Endodermal cell (in vitro differentiated cells): Measurements from ENCODE around the gene CDH23. TPM values are rescaled to one million over a fixed set of nuclear protein-coding genes. Genes with fewer than 3 reads are reported as not detected.

Experiments used
- DNase-seq: peaks from one replicate; pipeline ENCODE4 v3.0.0-alpha.2; 2017
- H3K27ac ChIP-seq: 2 replicates; pipeline ENCODE4 v1.5.1; 2013; ENCODE audit warnings: mild to moderate bottlenecking, low read depth, low read length, moderate library complexity
- H3K27me3 ChIP-seq: 2 replicates; pipeline ENCODE4 v1.6.1; 2013; ENCODE audit warnings: mild to moderate bottlenecking, low read length, moderate library complexity; ENCODE audit not compliant: insufficient read depth, control insufficient read depth, poor library complexity, severe bottlenecking
- H3K36me3 ChIP-seq: 2 replicates; pipeline ENCODE4 v1.7.0; 2013; ENCODE audit warnings: mild to moderate bottlenecking, low read length, moderate library complexity; ENCODE audit not compliant: control insufficient read depth, insufficient read depth
- H3K4me1 ChIP-seq: one replicate; pipeline ENCODE4 v1.7.0; 2013; ENCODE audit warnings: low read length; ENCODE audit not compliant: control insufficient read depth, insufficient read depth
- H3K4me3 ChIP-seq: 2 replicates; pipeline ENCODE4 v1.5.1; 2013; ENCODE audit warnings: mild to moderate bottlenecking, low read length, moderate library complexity
- H3K9ac ChIP-seq: 2 replicates; pipeline ENCODE4 v1.6.1; 2013; ENCODE audit warnings: mild to moderate bottlenecking, low read length, moderate library complexity; ENCODE audit not compliant: poor library complexity, severe bottlenecking; ENCODE audit errors: extremely low read depth
- H3K9me3 ChIP-seq: 2 replicates; pipeline ENCODE4 v1.6.1; 2013; ENCODE audit warnings: mild to moderate bottlenecking, low read length, moderate library complexity; ENCODE audit not compliant: control insufficient read depth
- H3K27ac Mint-ChIP-seq: 2 replicates; pipeline ENCODE4 v1.8.0; 2020; ENCODE audit warnings: mixed read lengths
- H3K27me3 Mint-ChIP-seq: 2 replicates; pipeline ENCODE4 v1.8.0; 2021; ENCODE audit warnings: mild to moderate bottlenecking, mixed read lengths; ENCODE audit not compliant: insufficient read depth
- H3K36me3 Mint-ChIP-seq: 2 replicates; pipeline ENCODE4 v1.8.0; 2020; ENCODE audit warnings: low read depth, mixed read lengths
- H3K4me1 Mint-ChIP-seq: 2 replicates; pipeline ENCODE4 v1.8.0; 2020; ENCODE audit warnings: mixed read lengths
- H3K4me3 Mint-ChIP-seq: 2 replicates; pipeline ENCODE4 v1.8.0; 2020; ENCODE audit warnings: mild to moderate bottlenecking, moderate library complexity, mixed read lengths
- H3K9me3 Mint-ChIP-seq: 2 replicates; pipeline ENCODE4 v1.8.0; 2020; ENCODE audit warnings: mild to moderate bottlenecking, mixed read lengths
- CTCF ChIP-seq: fragments of 200-600 bp; sonication (generic); conservative IDR thresholded peaks from 2 replicates; pipeline ENCODE4 v1.5.0; 2021; ENCODE audit warnings: antibody characterized with exemption, mild to moderate bottlenecking
- WGBS, 2 experiments: methylation state at CpG; one replicate each; pipeline versions ENCODE4 v1.1.5 to v1.1.7; 2013; ENCODE audit warnings: missing lambda C conversion rate in 2 of 2, mixed read lengths in 1 of 2; ENCODE audit not compliant: insufficient coverage in 1 of 2, insufficient read length in 1 of 2; 5-methylcytosine and 5-hydroxymethylcytosine counted together
- total RNA-seq, 2 donors: library from RNA; stranded (reverse); fragmentation: NEBNext Ultra II Directional in 1 of 2; extraction: Animal tissue kit (Norgen Biotek cat#: 25700) in 1 of 2; gene quantifications; 2 replicates in 1 of 2; 3 replicates in 1 of 2; pipeline ENCODE4 v1.2.1, GENCODE V29; 2021

CDH23 gene
- total RNA-seq, 2 donors from 2014 or later = 2.1 to 4.2 TPM

DNA sequence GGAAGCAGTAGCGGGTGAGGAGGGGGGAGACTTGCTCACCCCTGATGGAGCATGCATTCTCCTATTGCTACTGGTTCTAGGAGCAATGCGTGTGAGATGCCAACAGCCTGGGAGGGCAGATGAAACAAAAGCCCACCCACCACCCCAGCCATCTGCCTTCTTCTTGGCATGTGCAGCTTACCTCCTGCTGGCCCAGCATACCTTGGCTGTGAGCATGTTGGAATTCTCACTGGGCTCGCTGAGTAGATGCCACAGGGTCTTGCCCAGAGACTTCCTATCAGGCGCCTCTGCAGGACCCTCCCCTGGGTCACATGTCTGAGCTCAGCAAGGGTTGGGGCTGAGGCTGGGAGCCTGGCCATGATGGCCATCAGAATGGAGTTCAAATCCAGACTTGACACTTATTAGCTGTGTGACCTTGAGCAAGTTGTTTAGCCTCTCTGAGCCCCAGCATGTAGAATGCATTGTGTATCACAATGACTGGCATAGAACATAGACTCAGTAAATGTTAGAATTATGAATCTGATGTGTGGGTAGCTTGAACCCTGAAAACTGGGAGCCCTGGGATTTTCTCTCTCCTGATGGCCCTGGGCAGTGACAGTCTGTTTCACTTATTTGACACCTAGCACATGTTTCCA is 38.2 kb downstream of the CDH23 start:
- Mint-ChIP-seq H3K9me3 (no peaks in the 10 kb centered on the region), H3K27me3 (no peaks in the 10 kb centered on the region), H3K27ac (no peak overlapping the region), H3K36me3 (no peaks in the 10 kb centered on the region), H3K4me1 (peaks cover 2% of the 10 kb centered on the region), H3K4me3 (no peak overlapping the region)
- 86 to 94% methylated on average over 3 to 4 of the region's 4 CpGs for WGBS, 2 experiments
- Histone ChIP-seq H3K9me3 (no peaks in the 10 kb centered on the region), H3K36me3 (no peaks in the 10 kb centered on the region), H3K4me1 (no peaks in the 10 kb centered on the region), H3K9ac (no peak overlapping the region), H3K4me3 (no peak overlapping the region), H3K27me3 (no peaks in the 10 kb centered on the region), H3K27ac (no peak overlapping the region)
- DNase-seq = peak; percentile 61
- no peak for TF ChIP-seq CTCF

GRCh38 chr10:71435571-71436267 is 39.0 kb downstream of the CDH23 start:
- WGBS, 2 experiments = 87 to 100% methylated on average over 5 to 6 of the region's 6 CpGs
- TF ChIP-seq CTCF = no peak
- Histone ChIP-seq H3K9me3 (no peaks in the 10 kb centered on the region), H3K9ac (no peak overlapping the region), H3K36me3 (no peaks in the 10 kb centered on the region), H3K27me3 (no peaks in the 10 kb centered on the region), H3K27ac (no peak overlapping the region), H3K4me3 (no peak overlapping the region), H3K4me1 (no peaks in the 10 kb centered on the region)
- Mint-ChIP-seq H3K4me1 (no peaks in the 10 kb centered on the region), H3K27ac (no peak overlapping the region), H3K9me3 (no peaks in the 10 kb centered on the region), H3K27me3 (no peaks in the 10 kb centered on the region), H3K4me3 (no peak overlapping the region), H3K36me3 (no peaks in the 10 kb centered on the region)
- DNase-seq = peak; percentile 41

DNA sequence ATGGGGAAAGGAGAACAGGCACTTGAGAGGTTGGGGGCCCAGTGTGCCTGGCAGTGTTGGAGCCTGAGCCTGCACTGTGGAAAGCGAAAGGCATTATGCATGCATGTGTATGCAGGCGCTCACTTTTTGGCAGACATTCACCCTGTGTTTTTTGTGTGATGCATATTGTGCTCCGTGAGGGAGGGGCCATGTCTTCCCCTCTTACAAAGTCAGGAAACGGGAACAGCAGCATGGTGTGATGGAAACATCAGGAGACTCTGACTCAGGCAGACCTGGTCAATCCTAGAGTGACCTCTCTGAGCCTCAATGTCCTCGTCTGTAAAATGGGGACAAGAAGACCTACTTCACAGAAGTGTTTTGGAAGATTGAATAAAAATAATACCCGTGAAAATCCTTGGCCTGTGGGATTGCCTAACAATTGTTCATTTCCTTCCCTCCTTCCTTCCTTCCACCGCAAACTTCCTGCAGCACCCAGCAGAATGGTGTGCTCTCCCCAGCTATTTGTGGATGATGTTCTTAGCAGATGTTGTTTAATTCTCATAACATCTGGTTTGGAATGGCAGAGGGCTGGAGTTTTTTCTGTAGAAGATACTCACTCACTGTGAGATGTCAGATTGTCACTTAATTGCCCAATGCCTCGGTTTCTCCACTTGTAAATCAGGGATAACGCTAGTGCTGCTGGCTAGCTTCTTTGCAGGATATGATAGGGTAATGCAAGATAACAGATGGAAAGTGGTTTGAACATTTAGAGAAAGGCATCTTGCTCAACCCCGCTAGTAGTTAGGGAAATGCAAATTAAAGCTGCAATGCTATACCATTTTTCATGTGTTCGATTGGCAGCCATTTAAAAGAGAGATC is 39.8 kb downstream of the CDH23 start:
- no peak overlapping the region for H3K9ac ChIP-seq
- H3K27me3 ChIP-seq = no peaks in the 10 kb centered on the region
- H3K9me3 Mint-ChIP-seq = no peaks in the 10 kb centered on the region
- no peak overlapping the region for H3K4me3 Mint-ChIP-seq
- H3K4me3 ChIP-seq = no peak overlapping the region
- H3K36me3 ChIP-seq = no peaks in the 10 kb centered on the region
- no peaks in the 10 kb centered on the region for H3K4me1 ChIP-seq
- no peaks in the 10 kb centered on the region for H3K27me3 Mint-ChIP-seq
- H3K9me3 ChIP-seq = no peaks in the 10 kb centered on the region
- no peaks in the 10 kb centered on the region for H3K36me3 Mint-ChIP-seq
- DNase-seq = peak; percentile 41
- H3K27ac Mint-ChIP-seq = no peak overlapping the region
- no peak overlapping the region for H3K27ac ChIP-seq
- H3K4me1 Mint-ChIP-seq = no peaks in the 10 kb centered on the region
- no peak for TF ChIP-seq CTCF
- 87 to 90% methylated on average over 7 to 11 of the region's 11 CpGs for WGBS, 2 experiments
